Occipital lobe (tissue), 3 donors: ENCODE measurements around the gene BCLAF3. TPM values are rescaled to one million over a fixed set of nuclear protein-coding genes. Genes with fewer than 3 reads are reported as not detected.

Source experiments
- DNase-seq: peaks from one replicate; lab custom pipeline; 2025; lab: John Stamatoyannopoulos, UW
- small RNA-seq: library from RNA; depleted of rRNA; stranded (forward); fragments of <200 nt; gene quantifications from one replicate; pipeline ENCODE3, GENCODE V24; 2014
- total RNA-seq: library from RNA; depleted of rRNA; stranded (reverse); fragments of >200 nt; gene quantifications from one replicate; pipeline ENCODE4 v1.2.3, GENCODE V29; 2014

Gene BCLAF3
- total RNA-seq, 1 donor from 2014 or later = 53.3 TPM

DNA sequence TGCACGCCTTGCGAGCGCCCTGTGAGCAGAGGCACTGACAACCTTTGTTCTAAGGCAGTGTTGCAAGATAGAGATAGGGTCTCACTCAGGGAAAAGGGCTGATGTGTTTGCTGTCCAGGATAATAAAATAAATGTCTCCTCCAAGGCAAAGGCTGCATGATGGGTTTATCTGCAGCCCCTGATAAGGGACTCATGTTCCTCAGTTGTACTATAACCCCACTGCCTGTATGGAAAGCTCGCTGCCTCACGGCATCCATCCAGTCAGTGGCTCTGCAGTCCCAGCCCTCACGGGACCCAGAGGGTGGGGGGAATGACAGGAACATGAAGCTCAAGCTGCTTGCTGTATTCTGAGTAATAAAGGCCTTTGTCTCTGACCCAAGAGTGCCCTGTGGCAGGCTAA lies 22.6 kb downstream of the BCLAF3 start:
- no peak for DNase-seq

GRCh38 chrX:19966056-19966455 lies 24.8 kb downstream of the BCLAF3 start:
- DNase-seq = no peak

- DNase-seq = no peak
Measured at GRCh38 chrX:19964017-19964710, 26.7 kb downstream of the BCLAF3 start.

- DNase-seq = no peak
Measured at GRCh38 chrX:19960913-19961312, 29.9 kb downstream of the BCLAF3 start.

DNA sequence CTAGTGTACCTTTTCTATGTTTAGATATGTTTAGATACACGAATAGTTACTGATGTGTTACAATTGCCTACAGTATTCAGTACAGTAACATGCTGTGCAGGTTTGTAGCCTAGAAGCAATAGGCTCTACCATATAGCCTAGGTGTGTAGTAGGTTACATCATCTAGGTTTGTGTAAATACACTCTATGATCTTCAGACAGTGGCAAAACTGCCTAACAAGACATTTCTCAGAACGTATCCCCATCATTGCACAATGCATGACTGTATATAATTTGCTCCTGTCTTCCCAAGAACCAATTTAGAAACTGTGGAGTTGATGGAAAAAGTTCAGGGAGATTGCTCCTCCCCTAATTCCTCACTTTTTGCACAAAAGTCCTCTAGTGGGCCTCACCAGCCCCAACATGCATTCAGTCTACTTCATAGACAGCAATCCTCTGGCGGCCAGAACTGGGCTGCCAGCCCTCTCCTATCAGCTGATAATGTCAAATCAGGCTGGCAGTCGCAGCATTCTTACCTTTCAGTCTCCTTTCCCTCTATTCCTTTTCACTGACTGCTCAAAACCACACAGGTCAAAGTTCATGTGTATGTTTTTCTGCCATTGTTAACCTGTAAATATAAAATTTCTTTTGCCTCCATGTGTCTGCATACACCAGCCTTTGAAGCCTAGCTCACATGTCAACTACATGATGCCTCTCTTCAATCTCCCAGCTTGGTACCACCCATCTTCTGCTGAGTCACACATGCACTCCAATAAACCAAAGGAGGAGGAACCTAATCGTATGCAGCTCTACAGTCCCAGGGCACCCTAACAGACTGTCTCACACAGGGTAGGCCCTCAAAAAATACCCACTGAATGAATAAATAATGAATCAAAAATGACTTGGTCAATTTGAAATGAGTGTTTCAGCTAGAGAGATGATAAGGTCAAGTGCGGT lies 32.0 kb downstream of the BCLAF3 start:
- DNase-seq = no peak

DNA sequence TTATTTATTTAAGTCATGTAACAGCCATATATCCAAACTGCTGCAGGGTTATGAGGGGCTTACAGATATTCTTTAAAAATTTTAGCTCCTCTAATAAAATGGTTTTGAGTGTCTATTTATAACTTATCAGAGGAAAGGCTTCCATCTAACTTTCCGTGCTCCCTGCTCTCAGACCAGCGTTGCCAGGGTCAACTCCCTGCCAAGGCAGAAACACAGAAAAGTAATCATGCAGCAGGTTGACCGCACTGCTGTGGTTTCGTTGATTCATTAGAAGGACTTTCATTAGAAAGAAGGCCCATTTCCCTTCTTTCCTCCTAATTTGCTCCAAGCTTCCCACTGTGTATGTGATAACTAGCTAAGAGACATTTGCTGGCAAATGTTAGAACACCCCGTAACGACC lies 33.9 kb downstream of the BCLAF3 start:
- DNase-seq = no peak

GRCh38 chrX:19956306-19956705 lies 34.6 kb downstream of the BCLAF3 start:
- no peak for DNase-seq

DNA sequence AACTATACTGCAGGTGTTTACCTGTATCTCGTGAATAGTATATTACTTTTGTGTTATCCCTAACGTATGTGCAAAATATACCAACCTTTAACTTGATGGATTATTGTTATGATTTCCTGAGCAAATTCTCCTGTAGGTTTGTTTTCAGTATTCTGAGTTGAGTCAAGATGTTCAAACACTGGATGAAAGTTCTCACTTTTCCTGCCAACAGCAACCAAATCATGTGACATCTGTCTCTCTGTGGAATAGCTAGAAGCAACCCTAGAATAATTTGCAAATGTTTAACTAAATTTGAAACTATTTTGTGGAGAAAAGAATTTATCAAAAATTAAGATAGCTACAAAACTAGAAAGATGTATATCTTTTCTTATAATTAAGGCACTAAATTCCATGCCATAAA lies 35.6 kb downstream of the BCLAF3 start:
- DNase-seq = no peak

GRCh38 chrX:19954335-19955096 lies 36.3 kb downstream of the BCLAF3 start:
- DNase-seq = no peak

DNA sequence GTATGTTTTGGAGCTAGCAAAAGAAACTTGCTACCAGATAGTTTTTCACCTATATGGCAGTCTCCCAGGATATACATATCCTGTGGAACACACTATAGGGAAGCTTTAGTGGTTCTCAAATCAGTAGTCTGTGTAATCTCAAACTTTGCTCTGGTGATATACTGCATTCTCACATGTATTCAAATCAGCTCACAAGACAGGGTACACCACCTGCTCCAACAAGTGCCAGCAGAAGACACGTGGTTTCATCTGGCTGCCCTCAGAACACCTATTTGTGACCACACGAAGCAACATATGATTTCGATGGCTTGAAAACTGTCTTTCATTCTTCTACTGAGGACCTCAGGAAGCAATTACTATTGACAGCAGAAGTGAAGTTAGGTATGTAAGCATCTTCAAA lies 37.7 kb downstream of the BCLAF3 start:
- no peak for DNase-seq

- no peak for DNase-seq
Measured at GRCh38 chrX:19949340-19949739, 41.5 kb downstream of the BCLAF3 start.

DNA sequence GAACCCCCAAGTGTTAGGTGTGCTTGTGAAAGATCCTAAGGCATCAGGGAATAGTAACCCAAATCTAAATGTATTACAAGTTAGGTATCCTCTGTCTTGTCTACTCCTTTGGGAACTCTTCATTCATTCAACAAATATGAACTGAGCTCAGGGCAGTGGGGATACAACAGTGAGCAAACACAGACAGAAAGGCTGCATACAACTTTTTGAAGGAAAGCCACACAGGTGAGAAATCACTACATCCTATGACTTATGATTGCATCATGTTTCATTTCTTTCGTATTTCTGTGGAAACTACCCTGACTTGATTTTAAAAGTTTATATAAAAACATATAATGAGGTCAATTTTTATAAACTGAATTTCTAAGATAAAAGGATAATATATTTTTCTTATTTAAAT lies 43.2 kb downstream of the BCLAF3 start:
- no peak for DNase-seq

Small RNA genes lying within 50 kb of the gene (small RNA-seq; reads per million reads assigned to genes)
- gene MIR23C = not detected
- not detected for gene RF00019

Other genes starting within 250 kb of the BCLAF3 start
- gene SH3KBP1, start 103.5 kb downstream of the BCLAF3 start, total RNA-seq = 16.4 TPM
- gene MAP7D2, start 125.8 kb upstream of the BCLAF3 start, total RNA-seq = 7.6 TPM
- gene EIF1AX, start 150.8 kb upstream of the BCLAF3 start, total RNA-seq = 106 TPM